ENCODE data around the gene ATXN7L1. TPM values are rescaled to one million over a fixed set of nuclear protein-coding genes. Genes with fewer than 3 reads are reported as not detected.
"Not testable (repeated sequence)": the region's sequence is repeated elsewhere in the genome, so short reads cannot be mapped to it uniquely, and the experiment has no call there.

Gene ATXN7L1
- total RNA-seq, 1 donor from 2014 or later: 2.4 TPM

- no peaks in the 10 kb centered on the region for H3K27me3 ChIP-seq (ENCODE audit: control insufficient read depth, insufficient read depth, low read length)
- H3K4me3 ChIP-seq (ENCODE audit: low read depth, low read length): no peak overlapping the region
- H3K36me3 ChIP-seq (ENCODE audit: control insufficient read depth, insufficient read depth, low read length): no peaks in the 10 kb centered on the region
- TF ChIP-seq CTCF (IDR thresholded peaks at IDR 0.05; ENCODE audit: insufficient read depth, low read length, severe bottlenecking): no peak
- FAIRE-seq (no peak), DNase-seq (ENCODE audit: low read depth) (no peak)
Observed at GRCh38 chr7:105854498-105854897, 21.9 kb downstream of the ATXN7L1 start.

DNA sequence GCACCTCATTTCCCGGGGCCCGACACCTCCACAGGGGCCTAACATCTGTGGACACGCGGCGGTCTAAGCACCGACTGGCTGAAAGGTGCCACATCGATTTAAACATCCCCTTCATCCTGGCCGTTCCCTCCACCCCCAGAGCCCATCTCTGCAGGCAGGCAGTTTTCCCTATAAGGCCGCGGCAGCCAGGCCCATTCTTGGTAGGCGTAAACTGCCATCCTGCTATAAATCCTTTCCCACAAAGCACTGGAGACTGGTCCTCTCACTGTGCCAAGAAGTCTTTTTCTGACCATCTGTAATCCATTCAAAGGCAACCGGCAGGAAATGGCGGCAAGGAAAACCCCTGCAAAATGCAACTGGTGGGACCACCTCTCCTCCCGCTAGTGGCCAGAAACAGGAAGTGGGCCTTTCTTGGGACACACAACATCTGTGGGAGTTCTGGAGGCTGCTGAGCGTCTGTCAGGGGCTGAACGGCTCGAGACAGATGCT, 22.4 kb downstream of the ATXN7L1 start:
- TF ChIP-seq CTCF (IDR thresholded peaks at IDR 0.05; ENCODE audit: insufficient read depth, low read length, severe bottlenecking): no peak
- H3K27me3 ChIP-seq (ENCODE audit: control insufficient read depth, insufficient read depth, low read length): no peaks in the 10 kb centered on the region
- H3K4me3 ChIP-seq (ENCODE audit: low read depth, low read length): no peak overlapping the region
- DNase-seq (ENCODE audit: low read depth) (no peak), FAIRE-seq (no peak)
- no peaks in the 10 kb centered on the region for H3K36me3 ChIP-seq (ENCODE audit: control insufficient read depth, insufficient read depth, low read length)

DNA sequence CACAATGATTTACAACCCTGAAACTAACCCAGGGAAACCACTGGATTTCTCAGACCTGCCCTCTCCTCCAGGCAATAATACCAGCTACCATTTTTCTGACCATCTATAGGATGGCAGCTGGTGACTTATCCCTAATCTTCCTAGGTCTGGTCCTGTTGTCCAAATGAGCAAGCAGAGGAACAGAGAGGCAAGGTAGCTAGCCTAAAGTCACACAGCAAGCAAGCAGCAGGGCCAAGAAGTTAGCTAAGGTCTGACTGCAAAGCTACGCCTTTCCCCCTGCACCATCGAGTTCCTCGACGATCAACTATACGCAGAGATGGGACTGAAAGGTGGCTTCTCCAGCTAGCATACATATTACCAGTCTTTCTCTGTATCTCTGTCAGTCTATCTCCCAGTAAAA, 25.3 kb downstream of the ATXN7L1 start:
- no peak for TF ChIP-seq CTCF (IDR thresholded peaks at IDR 0.05; ENCODE audit: insufficient read depth, low read length, severe bottlenecking)
- Histone ChIP-seq H3K4me3 (ENCODE audit: low read depth, low read length) (no peak overlapping the region), H3K36me3 (ENCODE audit: control insufficient read depth, insufficient read depth, low read length) (no peaks in the 10 kb centered on the region), H3K27me3 (ENCODE audit: control insufficient read depth, insufficient read depth, low read length) (no peaks in the 10 kb centered on the region)
- DNase-seq (ENCODE audit: low read depth) (no peak), FAIRE-seq (no peak)

DNA sequence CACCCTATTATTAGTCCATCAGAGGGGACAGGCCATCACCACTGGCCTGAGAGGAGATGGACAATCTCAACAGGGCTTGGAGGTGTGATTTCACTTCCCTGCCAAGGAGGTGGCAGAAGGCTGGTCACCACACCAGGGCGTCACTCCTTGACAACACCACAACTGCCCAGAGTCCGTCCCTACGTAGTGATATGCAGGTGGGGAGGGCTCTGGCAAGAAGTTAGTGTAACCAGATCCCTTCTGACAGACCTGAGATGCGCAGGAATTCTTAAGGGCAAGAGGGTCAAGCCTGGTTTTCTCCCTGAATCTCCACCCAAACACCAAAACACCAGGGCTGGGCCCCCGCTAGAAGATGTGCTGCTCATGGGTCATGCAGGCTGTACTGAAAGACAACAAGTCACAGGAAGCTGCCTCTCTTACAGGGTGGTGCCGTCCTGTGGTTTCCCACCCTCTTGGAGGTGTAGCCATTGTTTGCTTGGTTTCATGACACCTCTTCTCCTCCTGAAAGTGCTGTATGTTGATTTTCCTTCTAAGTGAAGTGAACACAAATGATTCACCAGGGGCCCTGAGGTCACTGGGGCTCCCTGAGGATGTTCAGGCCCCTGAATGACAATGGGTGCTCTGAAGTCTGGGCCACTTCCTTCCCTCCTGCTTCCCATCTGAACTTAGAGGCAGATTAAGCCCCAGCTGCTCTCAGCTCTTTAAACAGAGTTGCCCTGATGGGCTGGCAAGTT, 27.1 kb downstream of the ATXN7L1 start:
- Histone ChIP-seq H3K4me3 (ENCODE audit: low read depth, low read length) (no peak overlapping the region), H3K27me3 (ENCODE audit: control insufficient read depth, insufficient read depth, low read length) (no peaks in the 10 kb centered on the region), H3K36me3 (ENCODE audit: control insufficient read depth, insufficient read depth, low read length) (no peaks in the 10 kb centered on the region)
- DNase-seq (ENCODE audit: low read depth): peak; percentile 80
- no peak for TF ChIP-seq CTCF (IDR thresholded peaks at IDR 0.05; ENCODE audit: insufficient read depth, low read length, severe bottlenecking)
- no peak for FAIRE-seq

DNA sequence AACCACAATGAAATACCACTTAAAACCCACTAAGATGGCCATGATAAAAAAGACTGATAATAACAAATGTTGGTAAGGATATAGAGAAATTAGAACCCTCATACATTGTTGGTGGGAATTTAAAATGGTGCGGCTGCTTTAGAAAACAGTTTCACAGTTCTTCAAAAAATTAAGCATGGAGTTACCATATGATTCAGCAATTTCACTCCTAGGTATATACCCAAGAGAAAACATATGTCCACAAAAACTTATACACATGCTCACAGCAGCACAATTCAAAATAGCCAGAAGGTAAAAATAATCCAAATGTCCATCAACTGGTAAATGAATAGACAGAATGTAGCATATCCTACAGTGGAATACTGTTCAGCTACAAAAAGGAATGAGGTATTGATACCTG, 30.0 kb downstream of the ATXN7L1 start:
- TF ChIP-seq CTCF (IDR thresholded peaks at IDR 0.05; ENCODE audit: insufficient read depth, low read length, severe bottlenecking): no peak
- H3K27me3 ChIP-seq (ENCODE audit: control insufficient read depth, insufficient read depth, low read length): no peaks in the 10 kb centered on the region
- FAIRE-seq: no peak
- H3K4me3 ChIP-seq (ENCODE audit: low read depth, low read length): no peak overlapping the region
- no peak for DNase-seq (ENCODE audit: low read depth)
- H3K36me3 ChIP-seq (ENCODE audit: control insufficient read depth, insufficient read depth, low read length): no peaks in the 10 kb centered on the region

DNA sequence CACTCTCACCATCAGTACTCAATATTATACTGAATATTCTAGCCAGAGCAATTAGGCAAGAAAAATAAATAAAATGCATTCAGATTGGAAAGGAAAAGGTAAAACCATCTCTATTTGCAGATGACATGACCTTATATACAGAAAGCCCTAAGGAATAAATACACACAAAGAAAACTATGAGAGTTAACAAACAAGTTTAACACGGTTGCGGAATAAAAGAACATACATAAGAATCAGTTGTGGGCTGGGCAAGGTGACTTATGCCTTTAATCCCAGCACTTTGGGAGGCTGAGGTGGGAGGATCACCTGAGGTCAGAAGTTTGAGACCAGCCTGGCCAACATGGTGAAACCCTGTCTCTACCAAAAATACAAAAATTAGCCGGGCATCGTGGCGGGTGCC, 31.7 kb downstream of the ATXN7L1 start:
- not testable (repeated sequence) for DNase-seq (ENCODE audit: low read depth); H3K27me3 ChIP-seq (ENCODE audit: control insufficient read depth, insufficient read depth, low read length); FAIRE-seq; H3K36me3 ChIP-seq (ENCODE audit: control insufficient read depth, insufficient read depth, low read length); H3K4me3 ChIP-seq (ENCODE audit: low read depth, low read length)
